Mesenteric fat pad (tissue), 1 donor: ENCODE data around the gene UBC. TPM values are rescaled to one million over a fixed set of nuclear protein-coding genes. Genes with fewer than 3 reads are reported as not detected.
A peak's percentile ranks its signal among the peaks of the same experiment; 100 is the strongest.

ENCODE experiments used
- DNase-seq: peaks from one replicate; pipeline ENCODE4 v3.0.0-alpha.2; 2020; ENCODE audit warnings: low spot score
- microRNA-seq: library from miRNA; unstranded; fragments of <30 nt; microRNA quantifications from one replicate; pipeline ENCODE4 v1.2.0, GENCODE V29; 2020; ENCODE audit warnings: borderline number of aligned reads
- total RNA-seq: library from RNA; stranded (reverse); fragmentation: NEBNext Ultra II Directional; extraction: Animal tissue kit (Norgen Biotek cat#: 25700); gene quantifications from one replicate; pipeline ENCODE4 v1.2.1, GENCODE V29; 2021
- donor health status: DM: yes; HTN: yes; CAD: no.

The UBC gene
- total RNA-seq, 1 donor from 2014 or later: 1,241 TPM

DNA sequence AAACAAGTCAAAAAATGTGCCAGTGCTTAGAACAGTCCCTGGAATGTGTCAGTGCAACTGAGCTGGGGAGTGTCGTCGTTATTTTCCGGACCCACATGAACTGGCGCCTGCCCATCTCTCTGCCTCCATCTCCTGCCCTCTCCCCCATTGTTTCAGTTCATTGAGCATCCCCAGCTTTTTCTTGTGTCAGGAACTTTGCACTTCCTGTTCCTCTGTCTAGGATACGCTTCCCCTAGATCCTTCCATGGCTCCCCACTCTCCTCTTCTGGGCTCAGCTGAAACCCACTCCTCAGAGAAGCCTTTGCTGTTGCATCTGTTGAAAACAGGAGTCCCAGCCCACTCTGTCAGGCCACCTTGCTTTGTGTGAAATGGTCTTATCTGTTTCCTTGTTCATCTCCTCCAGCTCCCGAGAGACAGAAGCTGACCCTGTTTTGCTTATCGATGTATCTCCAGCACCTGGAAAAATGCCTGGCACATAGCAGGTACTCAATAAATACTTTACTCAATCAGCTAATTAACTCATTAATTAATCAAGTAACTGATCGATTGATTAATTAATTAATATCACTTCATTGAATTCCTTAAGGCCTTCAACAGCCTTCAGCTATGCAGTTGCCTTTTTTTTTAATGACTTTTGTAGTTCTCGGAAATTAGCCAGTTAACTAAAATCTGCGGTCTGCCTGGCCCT lies 48.1 kb downstream of the UBC start:
- DNase-seq: no peak

DNA sequence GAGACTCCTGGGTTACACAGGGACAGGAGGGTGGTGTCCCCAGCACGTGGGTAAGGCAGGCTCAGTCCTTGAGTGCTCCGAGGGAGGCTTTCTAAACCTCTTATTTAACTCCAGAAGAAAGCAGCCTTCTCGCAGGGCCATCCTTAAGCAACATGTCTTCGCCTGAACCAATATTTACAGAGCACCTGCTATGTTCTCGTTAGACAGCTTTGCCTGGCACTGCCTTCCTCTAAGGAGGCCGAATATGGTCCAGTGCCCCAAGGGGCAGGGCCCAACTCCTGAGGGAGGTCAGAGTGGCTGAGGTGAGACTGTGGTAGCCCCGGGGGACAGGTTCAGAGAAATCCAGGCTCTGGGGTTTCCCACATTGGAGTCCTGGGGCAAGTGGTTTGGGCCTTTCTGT lies 48.7 kb downstream of the UBC start:
- DNase-seq: no peak

DNA sequence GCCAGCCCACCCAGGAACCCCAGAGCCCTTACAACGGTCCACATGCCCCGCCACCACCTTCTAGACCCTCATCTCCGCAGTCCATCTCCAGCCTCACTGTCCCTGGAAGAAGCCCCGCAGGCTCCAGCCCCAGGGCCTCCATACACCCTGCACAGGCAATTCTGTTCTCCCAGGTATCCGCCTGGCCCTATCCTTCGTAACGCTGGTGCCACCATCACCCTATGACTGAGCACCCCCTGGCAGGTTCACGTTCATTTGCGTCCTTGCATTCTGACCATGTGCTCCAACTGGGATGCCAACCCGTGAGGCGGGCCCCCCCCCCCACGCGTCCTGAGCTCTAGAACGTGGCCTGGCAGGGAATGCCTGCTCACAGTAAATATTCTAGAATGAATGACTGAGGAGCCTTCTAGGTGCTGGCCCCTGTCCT lies 50.1 kb downstream of the UBC start:
- DNase-seq: no peak

DNA sequence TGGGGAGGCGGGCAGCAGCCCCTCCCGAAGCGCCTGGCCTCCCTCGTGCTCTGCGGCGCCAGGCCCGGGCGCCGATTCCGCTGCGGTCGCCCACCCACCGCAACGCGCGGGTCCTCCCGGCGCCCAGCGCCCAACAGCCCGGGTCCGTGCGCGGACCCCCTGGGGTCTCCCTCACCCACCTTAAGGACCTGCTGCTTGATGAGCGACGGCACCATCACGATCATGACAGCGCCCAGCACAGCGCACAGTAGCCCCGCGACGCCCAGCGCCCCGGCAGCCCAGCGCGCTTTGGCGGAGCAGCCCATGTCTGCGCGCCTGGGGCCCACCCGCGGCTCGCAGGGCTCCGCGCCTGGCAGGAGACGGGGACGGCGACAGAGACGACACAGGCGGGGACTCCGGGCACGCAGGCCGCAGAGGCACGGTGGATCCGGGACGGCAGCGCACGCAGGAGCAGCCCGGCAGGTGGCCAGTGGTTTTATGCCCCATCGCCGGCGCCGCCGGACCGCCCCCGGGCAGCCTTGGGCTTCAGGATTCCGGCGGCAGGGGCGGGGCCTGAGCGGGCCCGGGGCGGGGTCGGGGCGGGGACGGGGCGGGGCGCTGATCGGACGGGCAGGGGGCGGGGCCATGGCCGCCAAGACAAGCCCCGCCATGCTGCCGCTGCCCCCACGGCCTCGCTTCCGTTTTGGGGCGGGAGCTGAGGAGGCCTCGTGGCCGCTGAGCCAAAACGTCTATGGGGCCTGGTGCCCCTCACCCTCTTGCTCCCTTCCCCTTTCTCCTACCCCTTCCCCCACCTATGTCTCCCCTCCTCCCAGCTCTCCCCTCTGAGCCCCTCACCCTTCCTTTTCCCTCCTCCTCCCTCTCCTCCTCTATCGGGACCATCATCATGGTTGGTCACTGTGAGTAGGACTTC lies 50.8 kb downstream of the UBC start, which contains the start of gene SCARB1:
Gene SCARB1, minus strand, starts transcription at position 449 of the 910 bp plus-strand sequence. Its CDS starts 144 bp downstream, at position 305.
- DNase-seq: peak; percentile 93

DNA sequence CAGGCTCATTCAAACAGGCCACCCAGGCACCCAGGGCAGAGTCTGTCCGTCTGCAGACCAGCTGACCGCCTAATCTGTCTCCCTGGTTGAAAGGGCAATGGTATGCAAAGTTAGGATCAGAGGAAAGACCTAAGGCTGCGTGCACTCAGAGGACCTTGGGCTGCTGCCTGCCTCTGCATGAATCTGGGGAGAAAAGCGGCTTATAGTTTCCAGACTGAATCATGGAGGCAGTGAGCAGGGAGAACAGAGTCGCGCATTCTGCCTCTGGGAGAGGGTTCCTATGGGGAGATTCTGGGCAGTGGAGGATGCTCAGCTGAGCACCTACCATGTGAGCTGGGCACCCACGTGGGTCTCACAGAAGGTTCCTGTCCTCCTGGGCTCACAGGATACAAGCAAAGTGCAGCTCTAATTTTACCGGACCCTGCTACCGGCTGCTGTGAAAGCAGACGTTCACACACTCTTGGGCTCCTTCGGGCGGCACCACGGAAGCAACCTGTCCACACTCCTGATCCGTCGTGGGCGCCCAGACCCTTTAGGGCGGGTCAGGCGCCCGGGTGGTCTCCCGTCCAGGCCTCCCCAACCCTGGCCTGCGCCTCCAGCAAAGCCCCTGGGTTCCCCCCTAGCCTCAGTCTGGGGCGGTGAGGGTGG lies 51.6 kb downstream of the UBC start:
- DNase-seq: no peak

DNA sequence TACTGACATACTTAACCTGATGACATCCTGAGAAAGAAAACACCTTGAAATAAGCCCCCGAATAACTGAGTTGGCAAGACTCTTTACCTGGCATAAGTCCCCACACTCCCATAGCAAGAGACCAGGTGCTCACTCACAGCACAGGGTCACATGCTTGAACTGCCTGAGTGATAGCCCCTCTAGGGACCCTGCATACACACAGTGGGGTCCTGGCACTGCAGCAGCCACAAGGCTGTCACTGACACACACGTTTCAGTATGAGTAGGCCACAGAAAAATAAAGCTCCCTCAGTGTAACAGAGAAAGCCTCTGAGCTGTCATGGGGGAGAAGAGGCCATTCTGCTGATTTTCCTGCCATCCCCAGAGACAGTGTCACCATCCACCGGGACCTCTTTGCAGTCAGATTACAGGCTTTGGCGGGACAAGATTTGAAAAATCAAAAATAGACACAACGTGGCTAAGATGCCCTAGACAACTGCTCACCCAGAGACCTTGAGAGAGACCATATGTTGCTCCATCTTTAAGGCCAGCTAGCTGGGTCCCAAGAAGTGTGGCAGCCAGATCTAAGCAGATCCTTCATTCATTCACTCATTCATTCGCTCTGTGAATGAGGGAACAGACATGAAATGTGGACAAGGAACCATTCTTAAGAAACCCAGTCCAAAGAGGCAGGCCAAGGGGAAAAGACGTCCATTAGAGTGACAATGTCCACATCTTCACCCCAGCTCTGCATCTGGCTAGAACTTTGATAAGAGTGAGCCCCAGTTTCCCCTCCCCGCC lies 52.4 kb downstream of the UBC start:
- no peak for DNase-seq

Small RNA genes within 50 kb of the gene (microRNA-seq; reads per million reads assigned to microRNA genes)
- not detected for gene MIR5188

Other genes with a start within 250 kb of the UBC start
- 135 TPM for gene SCARB1, start 50.8 kb downstream of the UBC start, total RNA-seq
- gene DHX37, start 74.5 kb upstream of the UBC start, total RNA-seq: 23.8 TPM
- 4.5 TPM for gene BRI3BP, start 79.0 kb upstream of the UBC start, total RNA-seq
- 37.8 TPM for gene AACS, start 150.8 kb upstream of the UBC start, total RNA-seq